Measurements from ENCODE around the gene UGT2B7. TPM values are rescaled to one million over a fixed set of nuclear protein-coding genes. Genes with fewer than 3 reads are reported as not detected.
"Not testable (repeated sequence)": the region's sequence is repeated elsewhere in the genome, so short reads cannot be mapped to it uniquely, and the experiment has no call there.

Gene UGT2B7
- total and polyA plus RNA-seq, 3 experiments from 2014 or later, result not detected

DNA sequence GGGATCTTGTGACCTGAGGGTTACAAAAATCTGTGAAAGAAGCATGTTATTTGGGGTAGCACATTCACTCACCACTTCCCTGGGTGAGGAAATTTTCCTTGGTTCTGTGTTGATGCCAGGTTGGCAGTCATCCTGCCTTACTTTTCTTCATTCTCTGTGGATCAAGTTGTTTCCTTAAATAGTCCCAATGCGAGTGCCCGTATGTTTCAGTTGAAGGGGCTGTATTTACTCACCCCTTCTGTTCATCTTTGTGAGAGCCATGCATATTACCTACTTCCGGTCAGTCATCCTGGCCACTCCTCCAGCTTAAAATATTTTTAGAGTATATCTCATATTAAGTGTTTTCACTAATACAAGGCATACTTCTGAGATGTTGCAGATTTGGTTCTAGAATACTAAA, 2.6 kb upstream of the UGT2B7 start:
- H3K27me3 Mint-ChIP-seq, result no peaks in the 10 kb centered on the region
- ChIA-PET CTCF (no interaction called here), POLR2A (no interaction called here)

DNA sequence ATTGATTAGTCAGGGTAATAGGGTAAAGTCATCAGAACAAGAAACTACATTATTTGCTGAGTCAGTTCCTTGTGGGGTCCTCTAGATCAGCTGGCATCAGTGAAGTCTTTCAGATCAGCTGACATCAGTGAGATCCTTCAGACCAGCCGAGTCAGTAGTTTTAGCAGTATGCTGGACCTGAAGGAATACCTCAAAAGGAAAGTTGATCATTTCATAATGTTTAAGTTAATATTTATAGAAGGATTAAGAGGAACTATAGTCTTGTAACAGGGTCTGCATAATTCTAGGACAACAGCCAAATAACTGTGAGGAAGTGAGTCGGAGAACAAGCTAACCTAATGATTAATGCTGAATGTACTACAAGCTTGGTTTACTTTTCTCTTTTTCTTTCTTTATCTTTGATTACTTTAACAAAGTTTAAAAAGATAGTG, 958 bp upstream of the UGT2B7 start:
- Mint-ChIP-seq H3K27ac (no peak overlapping the region), H3K9me3 (peaks cover 0 to 4% (median 2%) of the 10 kb centered on the region in 5 donors), H3K4me1 (no peaks in the 10 kb centered on the region), H3K4me3 (no peak overlapping the region), H3K36me3 (no peaks in the 10 kb centered on the region), H3K27me3 (no peaks in the 10 kb centered on the region)
- ChIA-PET POLR2A (no interaction called here), CTCF (no interaction called here)
- no peak overlapping the region for H3K4me3 ChIP-seq (ENCODE audit: low read length)
- no peaks in the 10 kb centered on the region for H3K27me3 ChIP-seq (ENCODE audit: insufficient read depth, low read length, poor library complexity, severe bottlenecking)
- no peak overlapping the region for H3K27ac ChIP-seq (ENCODE audit: low read depth, low read length)
- H3K9me3 ChIP-seq (ENCODE audit: low read length), result no peaks in the 10 kb centered on the region
- no peaks in the 10 kb centered on the region for H3K36me3 ChIP-seq (ENCODE audit: insufficient read depth, low read length)
- H3K4me1 ChIP-seq (ENCODE audit: insufficient read depth, low read length), result no peaks in the 10 kb centered on the region
- DNase-seq, result no peak

More for the DNA sequence above, 2.6 kb upstream of the UGT2B7 start:
- Mint-ChIP-seq H3K9me3 (peaks cover 2 to 5% (median 2%) of the 10 kb centered on the region in 5 donors), H3K27ac (no peak overlapping the region), H3K4me3 (no peak overlapping the region), H3K36me3 (no peaks in the 10 kb centered on the region), H3K4me1 (no peaks in the 10 kb centered on the region)
- Histone ChIP-seq H3K27me3 (ENCODE audit: insufficient read depth, low read length, poor library complexity, severe bottlenecking) (no peaks in the 10 kb centered on the region), H3K4me3 (ENCODE audit: low read length) (no peak overlapping the region), H3K4me1 (ENCODE audit: insufficient read depth, low read length) (no peaks in the 10 kb centered on the region), H3K27ac (ENCODE audit: low read depth, low read length) (no peak overlapping the region), H3K36me3 (ENCODE audit: insufficient read depth, low read length) (no peaks in the 10 kb centered on the region), H3K9me3 (ENCODE audit: low read length) (no peaks in the 10 kb centered on the region)
- no peak for DNase-seq

DNA sequence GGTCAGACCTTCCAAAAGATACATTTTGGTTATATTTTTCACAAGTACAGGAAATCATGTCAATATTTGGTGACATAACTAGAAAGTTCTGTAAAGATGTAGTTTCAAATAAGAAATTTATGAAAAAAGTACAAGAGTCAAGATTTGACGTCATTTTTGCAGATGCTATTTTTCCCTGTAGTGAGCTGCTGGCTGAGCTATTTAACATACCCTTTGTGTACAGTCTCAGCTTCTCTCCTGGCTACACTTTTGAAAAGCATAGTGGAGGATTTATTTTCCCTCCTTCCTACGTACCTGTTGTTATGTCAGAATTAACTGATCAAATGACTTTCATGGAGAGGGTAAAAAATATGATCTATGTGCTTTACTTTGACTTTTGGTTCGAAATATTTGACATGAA, 536 bp downstream of the UGT2B7 start:
- H3K9me3 Mint-ChIP-seq, result peaks cover 0 to 6% (median 2%) of the 10 kb centered on the region in 5 donors
- Histone ChIP-seq H3K27ac (ENCODE audit: low read depth, low read length) (no peak overlapping the region), H3K36me3 (ENCODE audit: insufficient read depth, low read length) (no peaks in the 10 kb centered on the region), H3K27me3 (ENCODE audit: insufficient read depth, low read length, poor library complexity, severe bottlenecking) (no peaks in the 10 kb centered on the region), H3K9me3 (ENCODE audit: low read length) (no peaks in the 10 kb centered on the region), H3K4me1 (ENCODE audit: insufficient read depth, low read length) (no peaks in the 10 kb centered on the region), H3K4me3 (ENCODE audit: low read length) (no peak overlapping the region)
- no peak overlapping the region for H3K27ac Mint-ChIP-seq
- ChIA-PET POLR2A (no interaction called here), CTCF (no interaction called here)
- no peaks in the 10 kb centered on the region for H3K27me3 Mint-ChIP-seq
- H3K4me3 Mint-ChIP-seq, result no peak overlapping the region
- no peaks in the 10 kb centered on the region for H3K4me1 Mint-ChIP-seq
- DNase-seq, result no peak
- H3K36me3 Mint-ChIP-seq, result no peaks in the 10 kb centered on the region

DNA sequence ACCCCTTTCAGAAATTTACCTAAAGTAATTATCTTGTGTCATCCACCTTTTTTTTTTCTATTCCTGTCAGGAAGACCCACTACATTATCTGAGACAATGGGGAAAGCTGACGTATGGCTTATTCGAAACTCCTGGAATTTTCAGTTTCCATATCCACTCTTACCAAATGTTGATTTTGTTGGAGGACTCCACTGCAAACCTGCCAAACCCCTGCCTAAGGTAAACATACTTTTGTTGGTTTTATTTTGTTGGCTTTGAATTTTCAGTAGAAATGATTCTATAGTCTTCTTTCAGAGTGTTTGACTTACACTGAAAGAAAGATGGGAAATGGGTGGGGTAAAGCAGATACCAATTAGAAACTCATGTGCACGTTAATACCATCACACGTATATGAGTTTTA, 2.2 kb downstream of the UGT2B7 start:
- Histone ChIP-seq H3K9me3 (ENCODE audit: low read length) (no peaks in the 10 kb centered on the region), H3K27me3 (ENCODE audit: insufficient read depth, low read length, poor library complexity, severe bottlenecking) (no peaks in the 10 kb centered on the region), H3K4me3 (ENCODE audit: low read length) (no peak overlapping the region), H3K36me3 (ENCODE audit: insufficient read depth, low read length) (no peaks in the 10 kb centered on the region), H3K4me1 (ENCODE audit: insufficient read depth, low read length) (no peaks in the 10 kb centered on the region), H3K27ac (ENCODE audit: low read depth, low read length) (no peak overlapping the region)
- Mint-ChIP-seq H3K4me3 (no peak overlapping the region), H3K4me1 (no peaks in the 10 kb centered on the region), H3K27me3 (no peaks in the 10 kb centered on the region), H3K9me3 (peaks cover 0 to 7% (median 2%) of the 10 kb centered on the region in 5 donors), H3K36me3 (no peaks in the 10 kb centered on the region), H3K27ac (no peak overlapping the region)
- CTCF ChIA-PET, result no interaction called here
- DNase-seq, result no peak
- POLR2A ChIA-PET, result no interaction called here

DNA sequence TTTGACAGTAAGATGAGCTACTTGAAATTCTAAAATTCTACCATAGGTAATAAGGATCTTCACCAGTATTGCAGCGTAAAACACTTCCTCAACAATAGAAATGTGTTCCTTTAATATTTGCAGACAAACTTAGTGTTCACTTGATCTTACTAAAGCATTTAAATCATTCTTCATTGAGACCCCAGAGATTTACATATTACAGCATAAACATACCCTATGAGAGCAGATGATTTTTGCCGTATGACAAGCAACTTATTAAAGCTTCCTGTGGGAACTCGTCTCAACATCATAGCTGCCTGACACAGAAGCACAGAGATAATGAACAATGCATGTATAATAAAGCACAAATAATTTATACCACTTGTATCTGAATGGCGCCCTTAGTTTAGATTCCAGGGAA, 3.6 kb downstream of the UGT2B7 start:
- Histone ChIP-seq H3K4me3 (ENCODE audit: low read length) (no peak overlapping the region), H3K27ac (ENCODE audit: low read depth, low read length) (no peak overlapping the region), H3K4me1 (ENCODE audit: insufficient read depth, low read length) (no peaks in the 10 kb centered on the region), H3K27me3 (ENCODE audit: insufficient read depth, low read length, poor library complexity, severe bottlenecking) (no peaks in the 10 kb centered on the region), H3K9me3 (ENCODE audit: low read length) (no peaks in the 10 kb centered on the region), H3K36me3 (ENCODE audit: insufficient read depth, low read length) (no peaks in the 10 kb centered on the region)
- Mint-ChIP-seq H3K27ac (no peak overlapping the region), H3K27me3 (no peaks in the 10 kb centered on the region), H3K4me1 (no peaks in the 10 kb centered on the region), H3K9me3 (peaks cover 0 to 6% (median 2%) of the 10 kb centered on the region in 5 donors), H3K4me3 (no peak overlapping the region), H3K36me3 (no peaks in the 10 kb centered on the region)
- DNase-seq, result no peak
- CTCF ChIA-PET, result no interaction called here
- POLR2A ChIA-PET, result no interaction called here

DNA sequence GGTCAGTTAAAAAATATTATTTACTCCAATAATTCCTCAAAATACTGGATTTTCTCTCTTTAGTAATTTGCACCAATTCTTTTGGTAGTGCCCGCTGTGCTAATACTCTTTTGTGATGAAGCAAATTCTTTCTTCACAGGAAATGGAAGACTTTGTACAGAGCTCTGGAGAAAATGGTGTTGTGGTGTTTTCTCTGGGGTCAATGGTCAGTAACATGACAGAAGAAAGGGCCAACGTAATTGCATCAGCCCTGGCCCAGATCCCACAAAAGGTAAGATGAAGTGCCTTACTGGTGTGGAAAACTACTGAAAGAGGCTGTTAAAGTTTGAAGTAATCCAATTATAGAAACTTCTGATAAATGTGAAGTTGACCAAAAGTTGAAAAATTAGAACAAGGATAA, 6.4 kb downstream of the UGT2B7 start:
- CTCF ChIA-PET; H3K4me3 ChIP-seq (ENCODE audit: low read length); H3K27me3 ChIP-seq (ENCODE audit: insufficient read depth, low read length, poor library complexity, severe bottlenecking); H3K9me3 Mint-ChIP-seq; H3K9me3 ChIP-seq (ENCODE audit: low read length); H3K27me3 Mint-ChIP-seq; H3K36me3 ChIP-seq (ENCODE audit: insufficient read depth, low read length); H3K27ac Mint-ChIP-seq; POLR2A ChIA-PET; DNase-seq; H3K4me3 Mint-ChIP-seq; H3K27ac ChIP-seq (ENCODE audit: low read depth, low read length); H3K4me1 Mint-ChIP-seq; H3K4me1 ChIP-seq (ENCODE audit: insufficient read depth, low read length); H3K36me3 Mint-ChIP-seq: not testable (repeated sequence)

DNA sequence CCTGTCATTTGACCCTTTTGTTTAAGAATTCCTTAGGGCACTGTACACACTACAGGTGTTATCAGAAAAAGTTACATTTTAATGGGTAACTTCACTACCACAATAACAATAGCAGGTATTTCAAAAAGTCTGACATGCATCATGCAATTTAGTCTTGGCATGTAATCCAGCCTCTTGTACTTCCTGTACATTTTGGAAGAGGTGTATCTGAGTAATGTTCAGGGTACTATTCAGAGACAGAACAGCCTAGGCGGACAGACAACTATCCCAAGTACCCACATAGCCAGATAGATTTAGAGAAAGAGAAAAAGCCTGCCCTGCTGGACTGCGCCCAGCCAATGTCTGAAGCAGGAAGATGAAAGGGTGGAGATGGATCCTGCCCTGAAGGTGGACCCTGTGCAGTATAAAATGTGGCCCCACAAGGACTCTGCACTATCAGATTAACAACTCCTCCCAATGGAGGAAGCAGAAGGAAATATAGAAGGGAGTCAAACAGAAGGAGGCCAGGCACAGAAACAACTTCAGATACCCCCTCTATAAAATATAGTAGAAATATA, 8.5 kb downstream of the UGT2B7 start:
- H3K36me3 ChIP-seq (ENCODE audit: insufficient read depth, low read length), result no peaks in the 10 kb centered on the region
- POLR2A ChIA-PET, result no interaction called here
- H3K27ac Mint-ChIP-seq, result no peak overlapping the region

DNA sequence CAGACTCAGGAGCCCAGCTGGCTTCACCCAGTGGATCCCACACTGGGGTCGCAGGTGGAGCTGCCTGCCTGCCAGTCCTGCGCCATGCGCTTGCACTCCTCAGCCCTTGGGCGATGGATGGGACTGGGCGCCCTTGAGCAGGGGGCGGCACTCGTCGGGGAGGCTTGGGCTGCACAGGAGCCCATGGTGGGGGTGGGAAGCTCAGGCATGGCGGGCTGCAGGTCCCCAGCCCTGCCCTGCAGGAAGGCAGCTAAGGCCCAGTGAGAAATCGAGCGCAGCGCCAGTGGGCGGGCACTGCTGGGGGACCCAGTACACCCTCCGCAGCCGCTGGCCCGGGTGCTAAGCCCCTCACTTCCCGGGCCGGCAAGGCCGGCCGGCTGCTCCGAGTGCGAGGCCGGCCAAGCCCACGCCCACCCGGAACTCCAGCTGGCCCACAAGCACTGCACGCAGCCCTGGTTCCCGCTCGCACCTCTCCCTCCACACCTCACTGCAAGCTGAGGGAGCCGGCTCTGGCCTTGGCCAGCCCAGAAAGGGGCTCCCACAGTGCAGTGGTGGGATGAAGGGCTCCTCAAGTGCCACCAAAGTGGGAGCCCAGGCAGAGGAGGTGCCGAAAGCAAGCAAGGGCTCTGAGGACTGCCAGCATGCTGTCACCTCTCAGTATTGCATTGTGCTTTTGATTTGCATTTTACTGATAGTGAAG, 19.0 kb downstream of the UGT2B7 start:
- H3K36me3 ChIP-seq (ENCODE audit: insufficient read depth, low read length); H3K4me3 ChIP-seq (ENCODE audit: low read length); H3K27ac ChIP-seq (ENCODE audit: low read depth, low read length); H3K9me3 Mint-ChIP-seq; H3K4me1 ChIP-seq (ENCODE audit: insufficient read depth, low read length); H3K27me3 Mint-ChIP-seq; H3K4me1 Mint-ChIP-seq; CTCF ChIA-PET; H3K9me3 ChIP-seq (ENCODE audit: low read length); POLR2A ChIA-PET; H3K27me3 ChIP-seq (ENCODE audit: insufficient read depth, low read length, poor library complexity, severe bottlenecking); DNase-seq; H3K36me3 Mint-ChIP-seq; H3K27ac Mint-ChIP-seq; H3K4me3 Mint-ChIP-seq: not testable (repeated sequence)

More for the DNA sequence above, 8.5 kb downstream of the UGT2B7 start:
- Histone ChIP-seq H3K27ac (ENCODE audit: low read depth, low read length) (no peak overlapping the region), H3K4me3 (ENCODE audit: low read length) (no peak overlapping the region), H3K9me3 (ENCODE audit: low read length) (no peaks in the 10 kb centered on the region), H3K27me3 (ENCODE audit: insufficient read depth, low read length, poor library complexity, severe bottlenecking) (no peaks in the 10 kb centered on the region), H3K4me1 (ENCODE audit: insufficient read depth, low read length) (no peaks in the 10 kb centered on the region)
- H3K36me3 Mint-ChIP-seq, result no peaks in the 10 kb centered on the region
- no peaks in the 10 kb centered on the region for H3K4me1 Mint-ChIP-seq
- DNase-seq, result no peak
- H3K4me3 Mint-ChIP-seq, result no peak overlapping the region
- H3K9me3 Mint-ChIP-seq, result peaks cover 0 to 6% (median 0%) of the 10 kb centered on the region in 5 donors
- CTCF ChIA-PET, result no interaction called here
- H3K27me3 Mint-ChIP-seq, result no peaks in the 10 kb centered on the region
